AG04450 (cell line): Measurements from ENCODE around the gene LDB1. TPM values are rescaled to one million over a fixed set of nuclear protein-coding genes. Genes with fewer than 3 reads are reported as not detected.

Experiments
- CTCF ChIA-PET: fragments of 300-600, 350-600 bp; formaldehyde crosslinking; extraction: SDS; loops from one replicate; lab custom pipeline; 2022; ENCODE audit warnings: antibody characterized with exemption, inconsistent platforms; lab: Charles Lee
- POLR2A ChIA-PET: fragments of 350-600 bp; formaldehyde crosslinking; extraction: SDS; loops from one replicate; lab custom pipeline; 2021; ENCODE audit warnings: antibody characterized with exemption, inconsistent platforms; lab: Yijun Ruan, JAX
- DNase-seq: peaks from one replicate; pipeline ENCODE4 v3.0.0-alpha.2; 2011; ENCODE audit warnings: low read depth, low spot score
- H3K27ac ChIP-seq: one replicate; pipeline ENCODE4 v1.5.1; 2012; ENCODE audit warnings: low read depth, low read length, control low read depth
- H3K27me3 ChIP-seq: one replicate; pipeline ENCODE4 v1.6.0; 2012; ENCODE audit warnings: low read length; ENCODE audit not compliant: control insufficient read depth, insufficient read depth
- H3K4me3 ChIP-seq: 2 replicates; pipeline ENCODE4 v1.5.1; 2011; ENCODE audit warnings: mild to moderate bottlenecking, low read depth, low read length, control low read depth
- H3K9me3 ChIP-seq: 2 replicates; pipeline ENCODE4 v1.5.1; 2012; ENCODE audit warnings: low read length; ENCODE audit not compliant: control insufficient read depth, insufficient read depth
- CTCF ChIP-seq: IDR thresholded peaks from 2 replicates; pipeline ENCODE4 v1.5.1; 2011; ENCODE audit warnings: low read depth, low read length, control low read depth, inconsistent platforms
- polyA plus RNA-seq: library from polyadenylated mRNA; depleted of rRNA; stranded (reverse); fragments of >200 nt; gene quantifications from 2 replicates; pipeline ENCODE4 v1.2.3, GENCODE V29; 2011

LDB1 gene
- polyA plus RNA-seq, 1 experiment = 95.7 TPM

DNA sequence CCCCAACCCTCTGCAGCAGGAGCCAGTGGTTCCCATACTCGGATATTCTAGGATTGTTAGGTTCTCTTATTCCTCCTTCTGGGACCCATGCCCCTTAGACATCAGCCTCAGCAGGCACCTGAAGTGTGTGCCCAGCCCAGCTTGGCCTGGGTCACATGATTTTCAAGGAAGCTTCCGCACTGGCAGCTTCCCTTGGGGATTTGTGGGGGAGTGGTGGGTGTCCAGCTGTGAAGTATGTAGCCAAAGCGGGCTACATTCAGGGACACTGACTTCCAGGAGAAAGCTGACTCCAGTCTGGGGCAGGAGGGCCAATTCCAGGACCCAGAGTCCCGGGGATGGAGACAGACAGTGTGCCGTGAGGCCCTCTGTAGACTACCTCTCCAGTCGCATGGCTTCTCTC lies 1.3 kb downstream of the LDB1 start:
- Histone ChIP-seq H3K27ac (peak overlapping the region; percentile 90), H3K27me3 (no peaks in the 10 kb centered on the region), H3K9me3 (no peaks in the 10 kb centered on the region), H3K4me3 (peak overlapping the region; percentile 91)
- POLR2A ChIA-PET = interaction anchor here (0.5 to 1.4 kb wide), 5 partner anchors 15 to 298 kb away, joined by 3 to 5 read pairs (median 3); partner anchors contain the start of gene NOLC1
- no peak for TF ChIP-seq CTCF
- DNase-seq = no peak
- CTCF ChIA-PET = interaction anchor here (0.6 kb wide), 1 partner anchor 38 kb away, joined by 3 read pairs; no protein-coding TSS in a partner anchor

DNA sequence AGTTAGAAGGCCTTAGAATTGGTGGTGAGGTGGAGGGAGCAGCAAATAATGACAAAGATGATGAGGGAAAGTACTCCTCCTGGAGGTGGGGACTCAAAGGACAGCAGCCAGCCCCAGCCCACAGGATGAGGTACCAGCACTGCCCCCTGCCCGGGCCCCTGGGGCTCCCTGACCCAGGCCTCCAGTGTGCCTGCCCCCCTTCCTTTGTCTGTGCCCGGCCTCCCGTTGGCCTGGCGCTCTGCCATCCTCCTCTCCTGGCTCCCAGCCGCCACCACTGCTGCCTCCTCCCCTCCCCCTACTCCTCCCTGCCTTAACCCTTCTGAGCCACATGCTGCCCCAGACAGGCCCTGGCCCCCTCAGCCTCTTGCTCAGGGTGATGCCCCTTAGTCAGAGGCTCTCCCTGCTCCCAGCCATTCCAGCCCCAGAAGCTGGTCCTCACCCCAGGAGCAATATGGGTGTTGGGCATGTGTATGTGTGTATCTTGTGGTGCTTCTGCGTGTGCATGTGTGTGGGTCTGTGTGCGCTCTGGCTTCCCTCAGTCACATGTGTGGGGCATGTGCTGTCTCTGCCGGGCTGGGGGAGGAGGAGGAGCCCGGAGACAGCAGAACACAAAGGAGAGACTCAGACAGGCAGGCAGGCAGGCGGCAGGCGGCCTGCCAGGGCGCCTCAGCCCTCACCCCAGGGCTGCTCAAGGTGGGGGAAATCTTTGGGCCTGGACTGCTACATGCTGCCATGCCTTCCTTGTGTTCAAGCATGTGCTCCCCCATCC lies 2.6 kb downstream of the LDB1 start:
- H3K27ac ChIP-seq = peak overlapping the region; percentile 89
- H3K4me3 ChIP-seq = peak overlapping the region; percentile 91
- H3K9me3 ChIP-seq = no peaks in the 10 kb centered on the region
- POLR2A ChIA-PET = no interaction called here
- CTCF ChIA-PET = interaction anchor here (0.6 to 0.8 kb wide), 2 partner anchors 50 to 52 kb away, joined by 3 read pairs; no protein-coding TSS in a partner anchor
- peak; percentile 34 for TF ChIP-seq CTCF
- H3K27me3 ChIP-seq = no peaks in the 10 kb centered on the region
- DNase-seq = peak; percentile 41

DNA sequence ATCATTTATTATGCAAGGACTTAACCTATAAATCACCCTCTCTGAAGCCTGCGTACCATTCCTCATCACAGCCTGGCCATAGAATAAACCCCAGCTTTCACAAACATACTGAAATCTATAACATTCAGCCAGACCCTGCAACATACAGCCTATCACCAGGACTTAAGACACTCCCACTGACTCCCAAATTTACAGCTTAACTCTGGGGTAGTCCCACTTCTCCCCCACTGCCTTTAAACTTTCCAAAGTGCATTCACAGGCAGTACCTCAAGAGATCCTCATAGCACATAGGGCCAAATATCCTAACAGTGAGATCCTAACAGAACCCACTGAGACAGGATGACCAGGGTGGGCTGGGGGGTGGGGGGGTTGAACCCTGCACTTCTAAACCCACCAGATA lies 3.5 kb downstream of the LDB1 start:
- H3K9me3 ChIP-seq = no peaks in the 10 kb centered on the region
- ChIA-PET CTCF (interaction anchor here (0.8 kb wide), 1 partner anchor 53 kb away, joined by 3 read pairs; no protein-coding TSS in a partner anchor), POLR2A (no interaction called here)
- no peaks in the 10 kb centered on the region for H3K27me3 ChIP-seq
- no peak for TF ChIP-seq CTCF
- peak overlapping the region; percentile 91 for H3K4me3 ChIP-seq
- DNase-seq = no peak
- H3K27ac ChIP-seq = peak overlapping the region; percentile 89

DNA sequence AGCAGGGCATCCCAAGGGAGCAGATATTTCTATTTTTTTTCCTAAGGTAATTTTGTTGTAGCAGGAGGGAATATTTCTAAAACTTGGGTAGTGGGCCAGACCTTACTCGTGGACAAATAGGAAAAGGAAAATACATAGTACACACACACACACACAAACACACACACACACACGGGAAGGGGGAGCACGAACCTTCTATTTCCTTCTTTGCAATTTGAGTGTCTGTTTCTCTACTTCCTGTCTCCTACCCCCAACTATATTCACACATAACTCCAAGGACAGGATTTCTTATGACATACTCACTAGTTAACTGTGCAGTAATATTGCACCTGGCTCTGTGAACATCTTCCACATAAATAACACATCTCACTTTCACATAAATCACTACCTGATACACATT lies 4.4 kb downstream of the LDB1 start:
- Histone ChIP-seq H3K4me3 (peak overlapping the region; percentile 89), H3K9me3 (no peaks in the 10 kb centered on the region), H3K27ac (peak overlapping the region; percentile 11), H3K27me3 (no peaks in the 10 kb centered on the region)
- DNase-seq = no peak
- TF ChIP-seq CTCF = no peak
- POLR2A ChIA-PET = no interaction called here
- CTCF ChIA-PET = interaction anchor here (1.0 kb wide), 1 partner anchor 43 kb away, joined by 4 read pairs; no protein-coding TSS in a partner anchor
